Loucy (cell line): ENCODE measurements around the gene PLK2.

Experiments
- EZH2phosphoT487 ChIP-seq: fragments of 200-600 bp; IDR thresholded peaks from 2 replicates; pipeline ENCODE4 v1.6.1; 2018; ENCODE audit warnings: antibody characterized with exemption, mild to moderate bottlenecking, moderate library complexity, borderline replicate concordance
- TF ChIP-seq, protein P1 (sequence below): fragments of 200-600 bp; sonication (generic); conservative IDR thresholded peaks from 2 replicates; pipeline ENCODE4 v1.5.1; 2014; ENCODE audit warnings: mild to moderate bottlenecking, antibody characterized with exemption, low read length

DNA sequence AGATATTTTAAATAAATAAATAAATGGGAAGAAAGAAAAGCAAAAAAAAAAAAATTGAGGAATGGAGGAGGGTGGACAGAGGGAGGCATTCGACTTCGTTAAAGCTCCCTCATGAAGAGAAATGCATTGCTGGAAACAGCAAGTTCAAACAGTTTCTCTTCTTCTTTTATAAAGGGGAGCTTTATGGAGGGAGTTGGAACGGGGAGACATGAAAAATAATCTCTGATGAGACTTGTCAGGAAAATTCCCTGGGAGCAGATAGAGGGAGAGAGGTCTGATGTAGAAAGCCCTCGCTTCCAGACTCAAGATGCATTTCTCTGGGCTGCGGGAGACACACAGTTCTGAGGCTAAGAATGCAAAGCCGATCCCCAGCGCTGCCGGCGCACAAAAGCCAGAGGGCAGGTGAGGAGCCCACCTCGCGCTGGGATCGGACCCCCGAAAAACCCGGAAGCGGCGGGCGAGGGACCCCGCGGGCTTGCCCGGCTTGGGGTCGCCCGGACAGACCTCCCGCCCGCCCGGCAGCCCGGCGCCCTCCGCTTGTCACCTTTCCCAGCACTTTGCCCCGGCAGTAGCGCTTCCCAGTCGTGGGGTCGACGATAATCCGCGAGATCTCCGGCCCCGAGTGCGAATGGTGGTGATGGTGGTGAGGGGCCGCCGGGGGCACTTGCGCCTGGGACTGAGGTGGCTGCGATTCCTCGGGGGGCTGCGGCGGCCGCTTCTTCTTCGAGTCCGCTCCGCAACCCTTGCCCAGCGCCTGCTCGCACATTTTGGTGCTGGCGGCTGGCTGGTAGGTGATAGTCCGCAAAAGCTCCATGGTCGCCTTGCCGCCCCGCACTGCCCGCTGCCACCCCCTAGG is 512 bp downstream of the PLK2 start:
- TF ChIP-seq, protein P1, sequence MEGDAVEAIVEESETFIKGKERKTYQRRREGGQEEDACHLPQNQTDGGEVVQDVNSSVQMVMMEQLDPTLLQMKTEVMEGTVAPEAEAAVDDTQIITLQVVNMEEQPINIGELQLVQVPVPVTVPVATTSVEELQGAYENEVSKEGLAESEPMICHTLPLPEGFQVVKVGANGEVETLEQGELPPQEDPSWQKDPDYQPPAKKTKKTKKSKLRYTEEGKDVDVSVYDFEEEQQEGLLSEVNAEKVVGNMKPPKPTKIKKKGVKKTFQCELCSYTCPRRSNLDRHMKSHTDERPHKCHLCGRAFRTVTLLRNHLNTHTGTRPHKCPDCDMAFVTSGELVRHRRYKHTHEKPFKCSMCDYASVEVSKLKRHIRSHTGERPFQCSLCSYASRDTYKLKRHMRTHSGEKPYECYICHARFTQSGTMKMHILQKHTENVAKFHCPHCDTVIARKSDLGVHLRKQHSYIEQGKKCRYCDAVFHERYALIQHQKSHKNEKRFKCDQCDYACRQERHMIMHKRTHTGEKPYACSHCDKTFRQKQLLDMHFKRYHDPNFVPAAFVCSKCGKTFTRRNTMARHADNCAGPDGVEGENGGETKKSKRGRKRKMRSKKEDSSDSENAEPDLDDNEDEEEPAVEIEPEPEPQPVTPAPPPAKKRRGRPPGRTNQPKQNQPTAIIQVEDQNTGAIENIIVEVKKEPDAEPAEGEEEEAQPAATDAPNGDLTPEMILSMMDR = no peak
- no peak for TF ChIP-seq EZH2phosphoT487
